HG03520 (cell line): Measurements from ENCODE around the gene USPL1.

Experiments
- ATAC-seq: cut with Tn5 transposase; IDR thresholded peaks from one replicate; pipeline ENCODE4 v1.9.1; 2021; ENCODE audit warnings: mild to moderate bottlenecking, moderate library complexity; ENCODE audit not compliant: unreplicated experiment

Gene USPL1

DNA sequence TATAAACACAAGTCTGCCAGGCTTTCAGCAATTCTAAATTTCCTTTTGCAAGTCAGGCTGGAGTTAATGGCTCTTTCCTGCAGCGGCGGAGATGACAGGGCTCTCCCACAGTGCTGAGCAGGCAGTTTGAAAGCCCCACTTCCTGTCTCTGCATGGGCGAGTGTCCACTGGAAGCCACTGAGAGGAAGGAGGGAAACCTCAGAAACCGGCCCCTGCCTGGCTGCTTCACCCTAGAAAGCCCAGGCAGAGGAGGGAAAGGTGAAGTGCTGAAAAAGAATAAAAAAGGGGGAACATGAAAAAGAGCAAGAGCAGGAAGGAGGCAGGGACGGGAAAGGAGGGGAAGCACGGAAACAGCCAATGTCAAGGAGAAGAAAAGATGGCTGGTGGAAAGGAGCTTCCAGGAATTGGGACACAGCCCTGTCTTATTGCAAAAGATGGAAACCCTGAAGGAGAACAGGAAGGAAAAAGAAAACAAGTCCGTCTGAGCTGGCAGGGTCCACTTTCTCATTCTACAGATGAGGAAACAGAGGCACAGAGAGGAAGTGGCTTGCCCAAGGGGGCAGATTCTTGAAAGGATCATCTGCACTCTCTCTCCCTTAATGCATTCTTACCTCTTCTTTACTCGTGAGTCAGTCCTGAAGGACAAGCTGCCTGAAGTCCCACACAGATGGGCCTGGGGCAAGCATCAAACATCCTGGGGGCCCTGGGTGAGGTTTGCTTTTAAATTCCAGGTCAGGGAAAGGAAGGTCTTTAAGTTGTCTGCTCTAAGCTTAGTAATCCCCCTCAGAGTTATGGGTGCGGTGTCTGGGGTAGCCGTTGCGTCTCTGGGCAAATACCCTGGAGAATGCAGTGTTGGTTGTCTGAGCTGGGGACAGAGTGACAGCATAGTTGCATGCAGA lies 78.8 kb downstream of the USPL1 start:
- no peak for ATAC-seq

DNA sequence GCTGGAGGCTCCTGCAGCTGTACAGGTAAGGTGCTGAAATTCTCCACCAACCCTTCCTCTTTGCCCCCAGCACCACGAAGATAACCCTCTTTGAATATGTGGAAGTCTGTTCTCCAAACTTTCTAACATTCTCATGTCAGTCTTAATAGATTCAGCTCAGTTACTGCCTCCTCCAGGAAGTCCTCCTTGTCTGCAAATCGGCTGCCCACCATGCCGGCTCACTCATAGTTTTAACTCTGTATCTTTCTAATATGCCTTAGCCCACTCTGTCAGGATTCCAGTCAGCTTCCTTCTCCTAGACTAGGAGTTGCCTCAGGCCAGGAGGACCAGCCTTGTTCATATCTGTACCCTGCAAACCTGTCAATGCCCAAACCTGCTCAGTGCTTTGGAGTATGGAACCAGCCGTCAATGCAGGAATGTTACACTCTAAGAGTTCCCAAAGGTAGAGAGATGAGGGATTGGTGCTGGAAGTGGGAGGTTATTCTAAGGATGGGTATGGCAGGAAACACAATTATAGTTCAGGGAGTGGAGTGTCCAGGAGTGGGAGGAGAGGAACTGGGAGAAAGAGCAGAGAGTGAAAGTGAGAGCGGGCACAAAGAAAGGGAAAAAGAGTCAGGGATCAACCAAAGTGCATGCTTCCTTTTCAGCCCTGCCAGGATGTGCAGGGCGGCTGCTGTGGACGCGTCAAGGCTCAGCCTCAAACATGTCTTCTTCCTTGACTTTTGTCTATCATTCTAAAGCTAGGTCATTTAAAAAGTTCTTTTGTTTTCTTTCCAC lies 79.6 kb downstream of the USPL1 start:
- no peak for ATAC-seq

DNA sequence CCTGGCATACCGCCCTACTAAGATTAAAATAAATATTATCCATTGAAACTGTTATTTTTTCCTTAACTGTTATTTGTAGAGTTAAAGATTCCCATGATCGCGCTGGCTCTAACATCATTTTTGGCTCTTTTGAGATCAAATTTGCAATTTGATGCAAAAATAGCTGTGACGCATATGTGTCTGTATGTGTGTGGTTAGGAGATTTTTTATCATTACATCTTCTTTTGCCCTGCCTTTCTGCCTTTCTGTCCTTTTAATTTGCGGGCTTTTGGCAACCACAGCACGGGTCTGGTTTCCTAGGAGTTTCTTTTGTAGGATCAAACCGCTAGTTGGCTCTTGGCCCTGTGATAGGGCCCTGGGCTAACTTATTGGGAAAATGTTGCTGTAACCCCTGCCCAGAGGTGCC lies 80.3 kb downstream of the USPL1 start:
- no peak for ATAC-seq

DNA sequence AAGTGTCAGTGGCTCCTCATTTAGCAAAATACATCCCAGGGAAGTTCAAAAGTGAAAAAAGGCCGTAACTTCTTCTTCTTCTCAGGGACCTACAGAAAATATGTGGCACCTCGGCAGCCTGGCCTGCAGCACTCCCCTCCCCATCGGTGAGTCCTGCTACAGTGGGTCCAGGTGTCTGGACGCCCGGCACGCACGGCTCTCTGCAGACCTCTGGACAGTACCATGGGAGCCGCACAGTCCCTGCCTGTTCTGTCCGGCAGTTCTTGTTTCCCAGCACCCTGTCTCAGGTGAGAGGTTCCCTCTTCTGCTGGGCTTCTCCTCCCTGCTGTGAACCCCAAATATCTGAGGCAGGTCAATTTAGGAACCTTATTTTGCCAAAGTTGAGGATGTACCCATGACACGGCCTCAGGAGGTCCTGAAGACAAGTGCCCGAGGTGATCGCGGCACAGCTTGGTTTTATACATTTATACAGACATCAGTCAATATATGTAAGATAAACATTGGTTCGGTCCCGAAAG lies 80.8 kb downstream of the USPL1 start:
- ATAC-seq, result no peak

DNA sequence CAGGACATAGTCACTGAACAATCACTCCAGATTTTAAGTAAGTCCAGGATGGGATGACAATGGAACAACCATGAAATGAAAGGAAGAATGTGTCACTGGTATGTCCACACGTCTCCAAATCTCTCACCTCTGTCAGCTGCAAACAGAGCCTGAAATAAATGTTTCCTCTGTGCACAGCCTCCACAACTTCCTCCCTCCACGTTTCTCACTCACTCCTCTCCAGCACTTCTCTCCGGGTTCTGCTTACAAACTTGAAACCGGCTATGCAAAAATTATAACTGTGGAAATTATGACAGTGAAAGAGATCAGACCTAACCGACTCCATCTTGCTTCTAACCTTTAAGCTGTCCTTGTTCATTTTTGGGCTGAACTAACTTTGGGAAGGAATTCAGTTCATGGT lies 82.6 kb downstream of the USPL1 start:
- no peak for ATAC-seq

DNA sequence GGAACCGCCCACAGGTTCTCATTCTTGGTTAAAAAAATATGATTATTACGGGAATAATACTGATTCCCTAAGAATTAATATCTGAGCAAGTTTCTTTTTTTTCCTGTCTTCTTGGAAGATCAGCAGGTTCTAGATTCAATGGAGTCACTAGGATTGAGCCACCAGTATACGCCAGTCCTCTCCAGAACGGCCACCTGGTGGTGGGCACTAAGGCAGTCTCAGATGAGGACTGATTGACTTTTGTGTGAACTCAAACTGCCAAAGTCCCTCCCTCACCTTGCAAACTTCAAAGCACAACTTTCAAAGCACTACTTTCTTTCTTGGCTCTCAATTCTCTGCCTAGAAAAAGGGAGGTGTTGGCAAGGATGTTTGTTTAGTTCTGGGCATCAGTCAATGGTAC lies 84.3 kb downstream of the USPL1 start:
- no peak for ATAC-seq

DNA sequence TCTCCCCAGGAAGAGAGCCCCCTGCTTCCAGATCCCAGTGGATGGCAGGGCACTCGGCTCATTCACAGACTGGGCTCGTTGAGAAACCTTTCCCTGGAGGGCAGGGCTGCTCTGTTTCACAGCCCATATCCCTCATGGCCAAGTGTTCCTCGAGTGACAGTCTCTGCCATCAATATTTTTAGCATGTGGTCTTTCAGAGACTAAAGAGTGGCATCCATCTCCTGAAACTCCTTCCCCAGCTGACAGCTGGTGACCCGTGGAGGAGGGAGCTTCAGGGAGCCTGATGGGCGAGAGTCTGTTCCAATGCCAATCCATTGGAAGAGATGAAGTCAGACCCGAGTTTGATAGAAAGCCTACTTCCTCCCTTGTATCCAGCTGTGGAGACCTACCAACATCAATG lies 86.9 kb downstream of the USPL1 start:
- no peak for ATAC-seq

DNA sequence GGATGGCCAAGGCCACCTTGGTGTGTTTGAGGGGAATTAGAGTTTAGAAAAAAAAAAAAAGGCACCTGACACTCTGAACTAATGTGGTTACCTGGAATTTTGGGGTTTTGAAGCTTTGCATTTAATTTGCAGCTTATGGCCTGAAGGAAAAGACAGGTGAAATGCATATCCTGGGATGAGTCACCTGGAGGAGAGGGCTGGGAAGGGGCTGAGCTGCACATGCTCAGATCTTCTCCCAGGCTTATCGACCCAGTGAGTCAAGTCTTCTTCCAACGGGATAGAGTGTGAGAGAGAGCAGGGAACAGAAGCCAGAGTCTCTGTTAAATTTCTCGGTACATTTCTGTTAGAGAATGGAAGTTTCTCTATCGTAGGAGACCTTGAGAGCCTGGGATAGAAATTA lies 88.0 kb downstream of the USPL1 start:
- ATAC-seq, result no peak

DNA sequence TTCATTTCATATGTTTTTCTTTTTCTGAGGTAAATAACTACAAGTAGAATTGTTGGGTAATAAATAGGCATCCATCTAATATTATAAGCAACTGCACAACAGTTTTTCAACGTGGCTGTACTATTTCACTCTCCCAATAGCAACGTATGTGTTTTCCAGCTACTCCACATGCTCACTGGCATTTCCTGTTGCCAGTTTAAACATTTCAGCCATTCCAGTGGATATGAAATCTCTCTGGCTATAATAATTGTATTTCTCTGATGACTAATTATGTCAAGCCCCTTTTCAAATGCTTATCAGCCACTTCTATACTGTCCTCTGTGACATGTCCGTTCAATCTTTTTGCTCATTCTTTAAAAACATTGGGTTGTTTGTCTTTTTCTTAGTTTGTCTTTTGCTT lies 90.8 kb downstream of the USPL1 start:
- no peak for ATAC-seq
